ENCODE data around the gene HMG20B.
"Not testable (repeated sequence)": the region's sequence is repeated elsewhere in the genome, so short reads cannot be mapped to it uniquely, and the experiment has no call there.

The HMG20B gene

DNA sequence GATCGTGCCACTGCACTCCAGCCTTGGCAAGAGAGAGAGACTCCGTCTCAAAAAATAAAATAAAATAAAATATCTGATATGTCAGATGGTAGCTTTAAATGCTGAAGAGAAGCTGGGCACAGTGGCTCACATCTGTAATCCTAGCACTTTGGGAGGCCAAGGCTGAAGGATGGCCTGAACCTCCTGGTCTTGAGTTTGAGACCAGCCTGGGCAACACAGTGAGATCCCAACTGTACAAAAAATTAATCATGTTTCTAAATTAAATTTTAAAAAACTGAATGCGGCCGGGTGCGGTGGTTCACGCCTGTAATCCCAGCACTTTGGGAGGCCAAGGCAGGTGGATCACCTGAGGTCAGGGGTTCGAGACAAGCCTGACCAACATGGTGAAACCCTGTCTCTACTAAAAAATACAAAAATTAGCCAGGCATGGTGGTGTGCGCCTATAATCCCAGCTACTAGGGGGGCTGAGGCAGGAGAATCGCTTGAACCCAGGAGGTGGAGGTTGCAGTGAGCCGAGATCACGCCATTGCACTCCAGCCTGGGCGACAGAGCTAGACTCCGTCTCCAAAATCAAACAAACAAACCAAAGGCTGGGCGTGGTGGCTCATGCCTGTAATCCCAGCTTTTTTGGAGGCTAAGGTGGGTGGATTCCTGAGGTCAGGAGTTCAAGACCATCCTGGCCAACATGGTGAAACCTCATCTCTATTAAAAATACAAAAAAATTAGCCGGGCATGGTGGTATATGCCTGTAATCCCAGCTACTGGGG is 11.5 kb downstream of the HMG20B start:
- not testable (repeated sequence) for DNase-seq (ENCODE audit: low read depth)

DNA sequence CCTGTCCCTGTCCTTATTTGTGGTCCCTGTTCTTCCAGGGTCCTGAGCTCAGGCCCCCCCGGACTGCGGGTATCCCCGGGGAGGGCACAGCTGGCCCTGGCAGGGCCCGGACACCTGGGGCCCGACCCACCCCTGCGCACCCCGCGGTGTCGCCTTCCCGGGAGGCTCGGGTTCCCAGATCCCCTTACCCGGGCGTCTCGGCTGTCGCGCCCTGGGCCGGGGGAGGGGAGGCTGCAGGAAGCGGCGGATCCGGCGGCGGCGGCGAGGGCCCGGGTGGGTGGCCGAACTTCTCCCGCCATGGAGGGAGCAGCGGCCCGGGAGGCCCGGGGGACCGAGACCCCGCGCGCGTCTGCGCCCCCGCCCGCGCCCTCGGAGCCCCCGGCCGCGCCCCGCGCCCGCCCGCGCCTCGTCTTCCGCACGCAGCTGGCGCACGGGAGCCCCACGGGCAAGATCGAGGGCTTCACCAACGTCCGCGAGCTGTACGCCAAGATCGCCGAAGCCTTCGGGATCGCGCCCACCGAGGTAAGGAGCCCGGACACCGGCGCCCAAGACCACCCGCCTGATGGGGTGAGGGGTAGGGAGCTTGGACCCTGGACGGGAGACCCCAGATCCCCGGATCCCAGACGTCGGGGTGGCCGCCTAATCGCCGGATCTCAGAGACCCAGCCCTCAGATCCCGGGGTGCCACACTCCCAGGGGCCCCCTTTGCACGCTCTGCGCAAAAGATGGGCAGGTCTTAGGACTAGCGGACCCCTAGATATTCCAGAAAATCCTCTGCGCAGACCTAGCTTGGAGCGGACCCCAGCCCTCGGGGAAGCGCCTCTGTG is 12.8 kb downstream of the HMG20B start, which contains the start of gene GIPC3:
TSS of gene GIPC3 (plus strand) at position 178 of the 826 bp plus-strand sequence. CDS start at position 298, 120 bp downstream.
- DNase-seq (ENCODE audit: low read depth), result no peak

DNA sequence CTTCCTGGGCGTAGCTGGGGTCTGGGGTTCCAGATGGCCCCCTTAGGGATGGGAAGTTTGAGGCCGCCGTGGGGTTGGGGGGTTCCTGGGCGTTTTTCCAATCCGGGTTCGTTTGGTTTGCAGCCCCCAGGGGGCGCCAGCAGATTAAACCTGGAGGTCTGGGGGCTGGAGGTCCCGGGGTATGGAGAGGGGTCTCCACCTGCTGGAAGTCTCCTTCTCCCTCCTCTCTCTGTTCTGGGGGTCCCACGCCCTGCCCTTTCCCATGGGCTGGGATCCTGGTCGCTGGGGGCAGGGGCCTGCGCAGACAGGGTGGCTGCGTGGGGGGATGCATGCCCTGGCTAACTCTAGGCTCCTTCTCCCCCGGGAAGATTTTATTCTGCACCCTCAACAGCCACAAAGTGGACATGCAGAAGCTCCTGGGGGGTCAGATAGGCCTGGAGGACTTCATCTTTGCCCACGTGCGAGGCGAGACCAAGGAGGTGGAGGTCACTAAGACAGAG is 13.4 kb downstream of the HMG20B start:
- DNase-seq (ENCODE audit: low read depth), result no peak

DNA sequence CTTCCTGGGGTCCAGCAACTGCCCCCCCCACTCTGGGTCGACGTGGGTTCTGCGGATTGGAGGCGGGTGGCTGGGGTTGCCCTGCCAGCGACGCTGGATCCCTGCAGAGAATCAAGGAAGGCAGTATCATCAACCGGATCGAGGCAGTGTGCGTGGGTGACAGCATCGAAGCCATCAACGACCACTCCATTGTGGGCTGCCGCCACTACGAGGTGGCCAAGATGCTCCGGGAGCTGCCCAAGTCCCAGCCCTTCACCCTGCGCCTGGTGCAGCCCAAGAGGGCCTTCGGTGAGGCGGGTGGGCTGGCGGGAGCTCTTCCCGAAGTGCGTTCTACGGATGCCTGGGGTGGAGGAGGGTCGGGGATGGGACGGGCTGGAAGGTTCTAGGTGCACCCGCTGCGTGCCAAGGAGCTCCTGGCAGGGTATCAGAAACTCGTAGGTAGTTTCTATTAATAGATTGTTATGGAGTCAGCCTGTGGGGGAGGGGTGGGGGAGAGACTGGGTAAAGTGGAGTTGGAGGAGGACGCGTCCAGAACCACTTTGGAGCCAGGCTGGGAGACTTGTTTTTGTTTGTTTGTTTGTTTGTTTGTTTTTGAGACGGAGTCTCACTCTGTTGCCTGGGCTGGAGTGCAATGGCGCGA is 14.1 kb downstream of the HMG20B start:
- no peak for DNase-seq (ENCODE audit: low read depth)

DNA sequence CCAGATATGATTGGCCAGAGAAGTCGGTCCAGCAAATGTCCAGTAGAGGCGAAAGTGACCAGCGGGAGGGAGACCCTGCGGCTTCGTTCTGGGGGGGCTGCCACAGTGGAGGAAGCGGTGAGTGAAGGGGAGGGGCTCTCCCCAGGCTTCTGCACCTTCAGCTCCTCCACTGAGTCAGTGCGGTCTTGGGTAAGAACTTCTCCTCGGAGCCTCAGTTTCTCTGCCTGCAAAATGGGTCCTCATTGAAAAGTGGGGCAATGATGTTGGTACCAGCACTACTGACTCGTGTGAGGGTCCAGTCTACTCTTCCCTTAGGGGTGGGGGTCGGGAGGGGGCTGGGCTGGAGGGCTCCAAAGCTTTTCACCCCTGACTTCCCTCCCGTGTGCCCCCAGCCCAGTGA is 16.7 kb downstream of the HMG20B start:
- no peak for DNase-seq (ENCODE audit: low read depth)

DNA sequence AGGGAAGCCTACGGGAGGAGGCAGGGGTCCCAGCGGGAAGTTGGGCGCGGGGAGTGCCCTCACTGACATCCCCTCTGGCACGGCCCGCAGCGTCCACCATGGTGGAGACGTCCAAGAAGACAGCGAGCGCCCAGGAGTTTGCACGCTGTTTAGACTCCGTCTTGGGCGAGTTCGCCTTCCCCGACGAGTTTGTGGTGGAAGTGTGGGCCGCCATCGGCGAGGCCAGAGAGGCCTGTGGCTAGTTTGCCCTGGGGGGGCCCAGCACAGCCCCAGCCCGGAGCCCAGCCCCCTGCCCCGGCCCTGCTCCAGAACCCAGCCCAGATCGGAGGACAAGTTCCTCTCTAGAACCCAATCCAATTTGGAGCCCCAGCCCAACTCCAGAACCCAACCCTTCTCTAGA is 17.2 kb downstream of the HMG20B start:
- DNase-seq (ENCODE audit: low read depth), result no peak

DNA sequence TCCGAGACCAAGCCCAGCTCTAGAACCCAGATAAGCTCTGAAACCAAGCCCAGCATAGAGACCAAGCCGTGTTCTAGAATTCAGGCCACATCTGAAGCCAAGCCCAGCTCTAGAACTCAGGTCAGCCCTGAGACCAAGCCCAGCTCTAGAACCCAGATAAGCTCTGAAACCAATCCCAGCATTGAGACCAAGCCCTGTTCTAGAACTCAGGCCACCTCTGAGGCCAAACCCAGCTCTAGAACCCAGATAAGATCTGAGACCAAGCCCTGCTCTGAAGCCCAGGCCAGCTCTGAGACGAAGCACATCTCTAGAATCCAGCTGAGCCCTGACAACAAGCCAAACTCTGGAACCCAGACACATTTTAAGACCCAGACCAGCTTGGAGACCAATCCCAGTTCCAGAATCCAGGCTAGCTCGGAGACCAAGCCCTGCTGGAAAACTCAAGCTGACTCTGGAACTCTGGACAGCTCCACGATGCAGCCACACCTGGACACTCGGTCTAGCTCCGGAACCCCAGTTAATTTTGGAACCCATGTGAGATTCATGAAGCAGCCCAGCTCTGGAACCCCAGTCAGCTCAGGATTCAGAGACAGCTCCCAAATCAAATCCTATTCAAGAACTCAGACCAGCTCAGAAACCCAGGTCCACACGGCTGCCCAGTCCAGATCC is 18.4 kb downstream of the HMG20B start:
- no peak for DNase-seq (ENCODE audit: low read depth)

DNA sequence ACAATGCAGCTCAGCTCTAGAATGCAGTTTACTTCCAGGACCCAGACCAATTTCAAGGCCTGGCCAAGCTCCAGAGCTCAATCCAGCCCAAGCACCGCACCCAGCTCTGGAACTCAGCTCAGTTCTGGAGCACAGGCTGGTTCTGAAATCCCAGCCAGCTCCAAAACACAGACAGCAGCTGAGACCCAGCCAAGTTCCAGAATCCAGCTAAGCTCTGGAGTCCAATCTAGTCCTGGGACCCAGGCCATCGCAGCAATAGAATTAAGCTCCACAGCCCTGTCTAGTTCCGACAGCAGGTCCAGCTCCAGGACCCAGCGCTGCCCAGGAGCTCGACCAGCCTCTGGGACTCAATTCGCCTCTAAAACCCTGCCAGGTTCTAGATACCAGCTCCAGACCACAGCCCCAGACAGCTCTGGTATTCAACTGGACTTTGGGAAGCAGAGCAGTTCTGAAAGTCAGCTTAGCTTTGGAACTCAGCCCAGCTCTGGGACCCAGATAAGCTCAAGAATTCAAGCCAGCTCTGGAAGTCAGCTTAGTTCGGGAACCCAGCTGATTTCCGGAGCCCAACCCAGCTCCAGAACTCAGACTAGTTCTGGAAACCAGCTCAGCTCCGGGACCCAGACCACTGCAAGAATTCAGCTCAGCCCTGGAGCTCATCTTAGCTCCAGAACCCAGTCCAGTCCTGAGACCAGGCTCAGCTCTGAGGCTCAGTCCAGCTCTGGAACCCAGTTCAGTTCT is 19.3 kb downstream of the HMG20B start:
- no peak for DNase-seq (ENCODE audit: low read depth)

DNA sequence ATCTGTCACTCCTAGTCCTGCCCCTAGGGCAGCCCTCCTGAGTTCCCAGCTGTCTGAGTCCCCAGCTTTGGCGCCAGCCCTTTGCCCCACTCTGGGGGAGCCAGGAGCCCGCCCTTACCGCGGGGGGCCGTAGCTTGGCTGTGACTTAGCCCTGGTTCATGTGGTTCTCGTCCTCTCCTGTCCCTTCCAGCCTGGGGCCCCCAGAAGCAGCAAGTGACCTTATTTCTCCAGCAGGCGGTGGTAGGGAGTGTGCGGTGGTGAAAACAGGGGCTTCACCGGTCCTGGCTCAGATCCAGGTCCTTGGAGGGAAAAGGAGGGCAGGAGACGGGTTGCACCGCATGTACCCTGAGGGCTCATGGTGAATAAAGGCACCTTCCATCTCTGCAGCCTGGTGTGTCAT is 20.4 kb downstream of the HMG20B start:
- no peak for DNase-seq (ENCODE audit: low read depth)

DNA sequence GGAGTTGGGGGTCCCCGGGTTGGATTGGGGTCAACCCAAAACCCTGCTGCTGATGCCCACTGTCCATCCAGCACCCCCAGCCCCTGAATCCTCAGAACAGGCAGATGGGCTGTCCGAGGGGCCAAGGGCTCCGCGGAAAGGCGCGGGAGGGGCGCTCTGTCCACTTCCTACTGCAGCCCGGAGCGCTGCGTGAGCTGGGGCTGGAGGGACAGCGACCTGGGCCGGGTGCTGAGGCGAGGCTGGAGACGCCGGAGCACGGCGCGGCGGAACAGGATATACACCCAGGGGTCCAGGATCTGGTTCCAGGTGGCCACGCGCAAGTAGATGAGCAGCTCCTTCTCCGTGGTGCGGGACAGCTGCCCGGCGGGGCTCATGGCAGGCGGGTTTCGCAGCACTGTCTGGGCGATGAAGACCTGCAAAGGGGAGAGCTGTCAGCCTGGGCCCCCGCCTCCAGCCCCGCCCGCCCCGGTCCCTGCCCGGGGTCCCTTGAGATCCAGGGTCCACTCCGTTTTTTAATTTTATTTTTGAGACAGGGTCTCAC is 22.8 kb downstream of the HMG20B start:
- no peak for DNase-seq (ENCODE audit: low read depth)

DNA sequence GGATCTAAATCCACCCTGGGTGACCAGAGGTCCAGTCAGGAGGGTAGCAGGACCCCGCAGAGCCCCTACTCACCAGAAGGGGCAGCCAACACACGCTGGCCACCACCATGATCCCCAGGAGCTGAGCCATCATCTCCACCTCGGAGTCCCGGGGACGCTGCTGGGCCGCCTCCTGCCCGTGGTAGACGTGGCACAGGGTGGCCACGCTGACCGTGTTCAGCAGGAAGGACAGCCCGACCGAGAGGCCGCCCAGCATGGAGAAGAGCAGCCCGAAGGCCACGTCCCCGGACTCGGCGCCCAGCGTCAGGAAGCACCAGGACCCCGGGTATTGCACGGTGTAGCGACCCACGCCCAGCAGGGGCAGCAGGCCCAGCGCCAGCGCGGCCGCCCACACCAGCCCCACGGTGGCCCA is 27.0 kb downstream of the HMG20B start:
- no peak for DNase-seq (ENCODE audit: low read depth)

DNA sequence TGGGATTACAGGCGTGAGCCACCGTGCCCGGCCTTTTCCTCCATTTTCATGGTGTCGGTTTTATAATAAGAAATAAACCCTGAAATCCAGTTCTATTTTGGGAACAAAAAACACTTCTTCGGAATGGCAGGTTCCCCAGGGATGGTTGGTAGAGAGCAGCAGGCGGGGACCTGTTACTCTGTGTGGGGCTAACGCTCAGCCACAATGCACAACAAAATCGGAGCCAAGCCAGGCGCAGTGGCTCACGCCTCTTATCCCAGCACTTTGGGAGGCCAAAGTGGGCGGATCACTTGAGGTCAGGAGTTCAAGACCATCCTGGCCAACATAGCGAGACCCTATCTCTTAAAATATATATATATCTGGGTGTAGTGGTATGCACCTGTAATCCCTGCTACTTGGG is 28.3 kb downstream of the HMG20B start:
- DNase-seq (ENCODE audit: low read depth), result no peak

DNA sequence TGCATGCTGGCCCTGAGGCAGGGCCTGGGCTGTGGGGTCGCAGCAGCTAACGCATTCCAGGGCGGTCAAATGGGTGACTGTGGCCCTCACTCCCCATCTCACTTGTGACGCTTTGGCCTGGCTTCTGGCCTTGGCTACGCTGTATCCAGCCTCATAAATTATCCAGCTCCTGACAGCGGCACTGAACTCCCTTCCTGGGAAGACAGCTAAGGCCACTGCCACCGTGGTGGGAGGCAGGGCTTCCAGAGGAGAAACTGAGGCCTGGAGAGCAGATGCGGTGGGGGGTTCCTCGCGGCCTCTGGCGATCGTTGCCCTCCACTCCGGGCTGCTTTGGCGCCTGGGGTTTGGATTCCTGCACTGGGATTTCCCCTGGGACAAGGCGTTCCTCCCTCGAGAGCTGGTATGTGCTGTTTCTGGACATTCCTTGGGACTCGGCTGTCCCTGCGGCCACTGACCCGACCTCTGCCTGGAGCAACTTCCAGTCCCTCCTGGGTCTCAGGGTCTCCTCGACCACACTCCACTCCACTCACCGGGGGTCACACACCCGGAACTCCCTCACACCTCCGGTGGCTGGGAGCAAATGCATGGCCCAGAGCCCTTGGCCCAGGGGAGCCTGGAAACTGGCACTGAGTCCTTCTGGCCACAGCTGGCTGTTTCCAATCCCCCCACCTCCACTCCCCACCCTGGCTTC is 30.5 kb downstream of the HMG20B start:
- DNase-seq (ENCODE audit: low read depth), result no peak

DNA sequence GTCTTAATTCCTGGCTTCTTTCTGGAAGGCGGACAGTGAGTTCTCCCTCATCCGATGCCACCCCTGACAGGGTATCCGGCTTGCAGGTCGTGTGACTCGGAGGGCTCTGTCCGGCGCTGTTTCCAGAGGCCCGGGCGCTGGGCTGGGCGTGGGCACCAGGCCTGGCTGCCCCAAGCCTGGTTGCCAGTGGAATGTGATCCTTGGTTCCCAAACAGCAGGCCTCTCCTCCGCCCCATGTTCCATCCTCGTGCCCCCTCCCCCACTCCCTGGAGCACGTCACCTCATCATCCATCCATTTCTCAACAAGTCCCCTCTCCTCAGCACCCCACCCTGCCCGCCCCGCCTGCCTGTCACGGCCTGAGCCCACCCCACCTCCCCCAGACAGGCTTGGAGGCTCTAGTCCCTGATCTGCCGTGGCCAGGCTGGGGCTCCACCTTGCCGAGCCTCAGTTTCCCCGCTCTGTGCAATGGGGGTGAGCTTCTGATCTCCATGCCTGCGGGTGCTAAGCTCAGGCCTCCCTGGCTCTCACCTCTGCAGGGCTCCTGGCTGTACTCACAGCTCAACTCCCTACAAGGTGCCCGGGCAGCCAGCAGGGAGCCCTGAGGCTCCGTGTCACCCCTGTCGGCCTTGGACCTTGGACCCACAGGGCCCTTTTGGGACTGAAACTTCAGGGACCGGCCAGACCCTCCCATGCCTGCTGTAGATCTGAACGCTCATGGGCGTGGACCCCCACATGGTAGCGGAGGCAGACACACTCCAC is 31.7 kb downstream of the HMG20B start:
- DNase-seq (ENCODE audit: low read depth), result no peak

DNA sequence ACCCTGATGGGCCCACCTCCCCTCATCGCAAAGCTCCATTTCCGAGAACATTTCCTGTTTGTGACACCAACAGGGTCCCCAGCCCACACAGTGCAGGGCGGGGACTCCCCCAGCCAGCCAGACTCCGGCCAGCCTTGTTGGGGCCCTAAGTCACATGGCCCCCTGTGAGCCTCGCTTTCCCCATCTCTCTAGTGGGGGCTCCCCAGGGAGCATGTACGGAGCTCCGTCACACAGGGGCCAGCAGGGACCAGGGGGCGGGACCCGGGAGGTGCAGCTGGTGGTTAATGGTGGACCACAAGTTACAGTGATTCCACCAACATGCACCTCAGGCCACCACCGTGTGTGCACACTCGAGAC is 32.2 kb downstream of the HMG20B start:
- DNase-seq (ENCODE audit: low read depth), result no peak

DNA sequence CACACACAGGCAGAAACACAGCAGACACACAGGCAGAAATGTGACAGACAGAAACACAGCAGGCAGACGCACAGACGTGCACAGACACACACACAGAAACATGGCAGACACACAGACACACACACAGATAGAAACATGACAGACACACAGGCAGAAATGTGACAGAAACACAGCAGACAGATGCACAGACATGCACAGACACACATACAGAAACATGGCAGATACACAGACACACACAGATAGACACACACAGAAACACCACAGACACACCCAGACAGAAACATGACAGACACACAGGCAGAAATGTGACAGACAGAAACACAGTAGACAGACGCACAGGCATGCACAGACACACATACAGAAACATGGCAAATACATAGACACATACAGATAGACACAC is 32.6 kb downstream of the HMG20B start:
- DNase-seq (ENCODE audit: low read depth), result no peak

DNA sequence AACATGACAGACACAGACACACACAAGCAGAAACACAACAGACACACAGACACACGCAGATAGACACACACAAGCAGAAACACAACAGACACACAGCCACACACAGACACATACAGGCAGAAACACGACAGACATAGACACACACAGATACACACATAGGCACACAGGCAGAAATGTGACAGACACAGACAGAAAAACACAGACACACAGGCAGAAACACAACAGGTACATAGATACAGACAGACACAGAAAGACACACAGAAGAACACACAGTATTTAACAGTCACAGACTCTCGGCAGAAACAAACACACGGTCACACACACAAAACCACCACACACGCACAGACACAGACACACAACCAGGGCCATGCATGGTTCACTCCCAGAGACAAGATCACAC is 33.0 kb downstream of the HMG20B start:
- DNase-seq (ENCODE audit: low read depth), result no peak

DNA sequence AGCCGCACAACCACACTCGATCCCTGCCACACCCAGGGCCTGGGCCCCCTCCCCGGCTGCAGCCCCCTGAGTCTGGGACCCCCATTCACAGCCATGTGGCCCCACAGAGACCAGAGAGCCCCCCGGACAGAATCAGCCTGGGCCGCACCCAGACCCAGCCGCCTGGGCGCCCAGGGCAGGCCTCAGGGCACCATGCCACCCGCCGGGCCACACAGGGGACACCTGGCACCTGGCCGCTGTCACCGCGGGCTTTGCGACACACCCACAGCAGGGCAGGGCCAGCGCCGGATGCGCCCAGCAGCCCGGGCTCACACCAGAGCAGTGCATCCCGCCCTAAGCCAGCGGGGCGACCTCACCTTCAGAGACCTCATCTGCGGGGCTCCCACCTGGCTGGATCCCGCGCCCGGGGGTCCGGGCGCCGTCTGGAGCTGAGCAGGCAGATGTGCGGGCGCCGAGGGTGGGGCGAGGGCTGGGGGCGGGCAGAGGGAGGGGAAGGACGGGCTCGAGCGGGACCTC is 33.5 kb downstream of the HMG20B start:
- DNase-seq (ENCODE audit: low read depth), result no peak

DNA sequence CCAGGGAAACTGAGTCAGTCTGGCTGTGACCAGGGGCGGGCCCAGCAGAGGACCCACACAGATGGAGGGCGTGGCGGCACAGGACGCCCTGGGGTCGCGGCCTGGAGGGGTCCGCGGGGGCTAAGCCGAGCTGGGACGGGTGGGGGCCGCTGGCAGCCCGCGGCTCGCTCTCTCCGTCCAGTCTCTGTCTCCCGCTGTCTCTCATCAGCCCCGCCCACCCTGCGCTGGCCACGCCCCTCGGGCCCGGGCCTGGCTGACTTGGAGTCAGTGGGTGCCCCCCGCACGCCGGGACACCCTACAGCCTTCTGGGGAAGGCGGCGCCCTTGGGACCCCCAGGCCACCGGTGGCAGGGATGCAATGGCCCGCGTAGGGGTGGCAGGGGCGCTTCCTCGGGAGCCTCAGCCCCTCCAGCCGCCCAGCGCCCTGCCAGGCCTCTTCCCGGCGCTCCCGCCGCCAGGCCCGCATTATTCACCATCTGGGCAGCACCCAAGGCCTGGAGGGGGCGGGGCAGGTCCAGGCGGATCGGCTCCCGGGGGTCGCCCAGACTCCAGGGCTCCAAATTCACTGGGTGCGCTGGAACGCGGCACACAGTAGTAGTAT is 34.0 kb downstream of the HMG20B start, which contains the start of gene TBXA2R:
TSS of gene TBXA2R (minus strand) at position 186 of the 600 bp plus-strand sequence. CDS start 6,241 bp downstream, outside the sequence.
- no peak for DNase-seq (ENCODE audit: low read depth)
